Testis (tissue), 2 donors: ENCODE data around the gene SAV1.

Source experiments
- CTCF ChIP-seq, 3 experiments: fragments of 450-650 bp in 2 of 3; fragments of 200-600 bp in 1 of 3; sonication (generic) in 1 of 3; IDR thresholded peaks; one replicate each; pipeline ENCODE4 v1.5.1; 2016 to 2019; ENCODE audit warnings: antibody characterized with exemption in 3 of 3, mild to moderate bottlenecking in 2 of 3, moderate library complexity in 1 of 3
- POLR2A ChIP-seq: fragments of 450-650 bp; IDR thresholded peaks from one replicate; pipeline ENCODE4 v1.6.1; 2017; ENCODE audit warnings: antibody characterized with exemption, mild to moderate bottlenecking, moderate library complexity

DNA sequence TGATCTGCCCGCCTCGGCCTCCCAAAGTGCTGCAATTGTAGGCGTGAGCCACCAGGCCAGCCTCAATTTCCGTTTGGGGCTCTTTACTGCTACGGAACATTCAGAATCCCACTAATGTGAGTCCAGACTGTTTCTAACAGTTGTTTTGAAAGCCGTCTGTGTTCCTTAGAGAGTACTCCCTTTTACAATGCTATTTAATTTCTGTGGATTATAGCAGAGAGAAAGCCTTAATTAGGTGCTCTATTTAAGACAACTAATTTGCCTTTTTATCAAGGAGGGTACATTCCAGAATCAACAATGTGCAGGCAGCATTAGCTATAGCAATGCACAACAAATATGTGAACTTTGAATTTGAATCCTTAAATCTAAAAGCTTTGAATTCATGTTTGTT lies 2.8 kb upstream of the SAV1 start:
- TF ChIP-seq POLR2A = no peak
- TF ChIP-seq CTCF (IDR thresholded peaks at IDR 0.05) = no peak
